SU-DHL-6 (cell line): ENCODE results near the gene ARPC1B.

Experiments
- H2AFZ ChIP-seq: fragments of 200-600 bp; sonication (generic); 2 replicates; pipeline ENCODE4 v1.6.1; 2014; ENCODE audit warnings: low read depth, mild to moderate bottlenecking, moderate library complexity, mixed read lengths, antibody characterized with exemption, low read length; ENCODE audit not compliant: severe bottlenecking
- H3F3A ChIP-seq: fragments of 200-600 bp; shearing (Covaris generic); 2 replicates; pipeline ENCODE4 v1.6.0; 2016; ENCODE audit warnings: antibody characterized with exemption, mild to moderate bottlenecking; ENCODE audit not compliant: insufficient read depth
- H3K27ac ChIP-seq: fragments of 200-600 bp; sonication (generic); 2 replicates; pipeline ENCODE4 v1.5.1; 2016; ENCODE audit warnings: low read depth, mild to moderate bottlenecking, low read length, moderate library complexity, mixed read lengths
- H3K27me3 ChIP-seq: fragments of 200-600 bp; sonication (generic), shearing (Covaris generic); 2 replicates; pipeline ENCODE4 v1.6.0; 2014; ENCODE audit warnings: mild to moderate bottlenecking, low read length
- H3K36me3 ChIP-seq: fragments of 200-600 bp; sonication (generic); 2 replicates; pipeline ENCODE4 v1.6.1; 2014; ENCODE audit warnings: mild to moderate bottlenecking, low read length, mixed read lengths
- H3K4me2 ChIP-seq: fragments of 300-600, 200-600 bp; shearing (Covaris generic), sonication (generic); 2 replicates; pipeline ENCODE4 v1.6.0; 2014; ENCODE audit warnings: low read length, low read depth, mild to moderate bottlenecking; ENCODE audit not compliant: poor library complexity, severe bottlenecking
- H3K4me3 ChIP-seq: fragments of 200-600 bp; sonication (generic); 2 replicates; pipeline ENCODE4 v1.5.1; 2014; ENCODE audit warnings: antibody characterized with exemption, low read length, mild to moderate bottlenecking, mixed read lengths; ENCODE audit not compliant: insufficient read depth, poor library complexity, severe bottlenecking
- H3K79me2 ChIP-seq: fragments of 200-600 bp; sonication (generic); 2 replicates; pipeline ENCODE4 v1.6.1; 2014; ENCODE audit warnings: mild to moderate bottlenecking, low read length, moderate library complexity; ENCODE audit not compliant: insufficient read depth
- H3K9ac ChIP-seq: fragments of 200-600 bp; sonication (generic); 2 replicates; pipeline ENCODE4 v1.7.0; 2014; ENCODE audit warnings: mild to moderate bottlenecking, low read length
- H3K9me2 ChIP-seq: fragments of 200-600 bp; sonication (generic); replicated peaks from 2 replicates; pipeline ENCODE4 v1.6.1; 2014; ENCODE audit warnings: low read length; ENCODE audit not compliant: insufficient read depth
- H3K9me3 ChIP-seq: fragments of 200-600 bp; sonication (generic); 2 replicates; pipeline ENCODE4 v1.6.1; 2014; ENCODE audit warnings: low read length, mixed read lengths; ENCODE audit not compliant: insufficient read depth
- H4K20me1 ChIP-seq: fragments of 200-600 bp; sonication (generic); 2 replicates; pipeline ENCODE4 v1.6.1; 2014; ENCODE audit warnings: low read depth, mild to moderate bottlenecking, antibody characterized with exemption, low read length, moderate library complexity, mixed read lengths
- EZH2phosphoT487 ChIP-seq: fragments of 200-600 bp; sonication (generic), shearing (Covaris generic); conservative IDR thresholded peaks from 2 replicates; pipeline ENCODE4 v1.6.1; 2018; ENCODE audit warnings: mild to moderate bottlenecking, antibody characterized with exemption, low read length, moderate library complexity, mixed read lengths
- TF ChIP-seq, protein P1 (sequence below): fragments of 200-600 bp; sonication (generic); IDR thresholded peaks from one replicate; pipeline ENCODE4 v1.5.1; 2017; ENCODE audit warnings: antibody characterized with exemption, mild to moderate bottlenecking, low read length, moderate library complexity; ENCODE audit not compliant: insufficient read depth, poor library complexity, severe bottlenecking

ARPC1B gene

DNA sequence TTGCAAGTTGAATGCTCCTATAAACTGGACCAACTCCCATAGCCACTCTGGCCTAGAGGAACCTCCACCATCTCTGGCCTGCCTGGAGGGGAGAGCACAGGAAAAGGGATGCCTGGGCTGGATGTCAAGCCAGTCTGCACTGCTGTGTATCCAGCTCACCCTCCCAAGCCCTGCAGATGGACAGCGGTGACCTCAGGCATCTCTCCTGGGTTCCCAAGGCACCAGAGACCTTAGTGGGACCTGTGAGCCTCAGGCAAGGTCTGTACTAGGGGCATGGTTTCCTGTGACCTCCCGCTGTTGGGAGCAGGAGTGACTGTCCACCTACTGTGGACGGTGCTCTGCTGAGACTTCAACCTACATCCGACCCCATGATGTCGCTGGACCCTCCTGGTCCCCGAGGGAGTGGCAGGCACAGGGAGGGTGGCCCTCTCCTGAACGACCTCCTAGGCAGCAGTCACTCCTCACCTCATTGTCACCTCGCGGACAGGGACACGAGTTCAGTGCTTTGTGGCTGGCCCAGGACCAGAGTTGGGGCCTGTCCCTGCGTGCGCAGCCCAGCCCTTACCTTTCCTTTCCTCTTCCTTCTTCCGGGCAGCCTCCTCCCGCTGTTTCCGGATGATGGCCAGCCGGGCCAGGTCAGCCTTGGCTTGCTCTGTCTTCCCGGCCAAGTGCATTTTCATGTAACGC, 22.9 kb downstream of the ARPC1B start:
- Histone ChIP-seq H3K4me2 (no peak overlapping the region), H3K9me2 (no peaks in the 10 kb centered on the region), H3F3A (peaks cover 36% of the 10 kb centered on the region), H3K79me2 (no peaks in the 10 kb centered on the region), H3K4me3 (no peak overlapping the region), H3K27ac (no peak overlapping the region), H3K9me3 (no peaks in the 10 kb centered on the region), H4K20me1 (no peaks in the 10 kb centered on the region; the same call in 1 of the 2 replicates), H3K9ac (no peak overlapping the region), H3K27me3 (no peaks in the 10 kb centered on the region), H3K36me3 (no peaks in the 10 kb centered on the region), H2AFZ (no peak overlapping the region)
- TF ChIP-seq, protein P1, sequence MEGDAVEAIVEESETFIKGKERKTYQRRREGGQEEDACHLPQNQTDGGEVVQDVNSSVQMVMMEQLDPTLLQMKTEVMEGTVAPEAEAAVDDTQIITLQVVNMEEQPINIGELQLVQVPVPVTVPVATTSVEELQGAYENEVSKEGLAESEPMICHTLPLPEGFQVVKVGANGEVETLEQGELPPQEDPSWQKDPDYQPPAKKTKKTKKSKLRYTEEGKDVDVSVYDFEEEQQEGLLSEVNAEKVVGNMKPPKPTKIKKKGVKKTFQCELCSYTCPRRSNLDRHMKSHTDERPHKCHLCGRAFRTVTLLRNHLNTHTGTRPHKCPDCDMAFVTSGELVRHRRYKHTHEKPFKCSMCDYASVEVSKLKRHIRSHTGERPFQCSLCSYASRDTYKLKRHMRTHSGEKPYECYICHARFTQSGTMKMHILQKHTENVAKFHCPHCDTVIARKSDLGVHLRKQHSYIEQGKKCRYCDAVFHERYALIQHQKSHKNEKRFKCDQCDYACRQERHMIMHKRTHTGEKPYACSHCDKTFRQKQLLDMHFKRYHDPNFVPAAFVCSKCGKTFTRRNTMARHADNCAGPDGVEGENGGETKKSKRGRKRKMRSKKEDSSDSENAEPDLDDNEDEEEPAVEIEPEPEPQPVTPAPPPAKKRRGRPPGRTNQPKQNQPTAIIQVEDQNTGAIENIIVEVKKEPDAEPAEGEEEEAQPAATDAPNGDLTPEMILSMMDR = no peak
- no peak for TF ChIP-seq EZH2phosphoT487

DNA sequence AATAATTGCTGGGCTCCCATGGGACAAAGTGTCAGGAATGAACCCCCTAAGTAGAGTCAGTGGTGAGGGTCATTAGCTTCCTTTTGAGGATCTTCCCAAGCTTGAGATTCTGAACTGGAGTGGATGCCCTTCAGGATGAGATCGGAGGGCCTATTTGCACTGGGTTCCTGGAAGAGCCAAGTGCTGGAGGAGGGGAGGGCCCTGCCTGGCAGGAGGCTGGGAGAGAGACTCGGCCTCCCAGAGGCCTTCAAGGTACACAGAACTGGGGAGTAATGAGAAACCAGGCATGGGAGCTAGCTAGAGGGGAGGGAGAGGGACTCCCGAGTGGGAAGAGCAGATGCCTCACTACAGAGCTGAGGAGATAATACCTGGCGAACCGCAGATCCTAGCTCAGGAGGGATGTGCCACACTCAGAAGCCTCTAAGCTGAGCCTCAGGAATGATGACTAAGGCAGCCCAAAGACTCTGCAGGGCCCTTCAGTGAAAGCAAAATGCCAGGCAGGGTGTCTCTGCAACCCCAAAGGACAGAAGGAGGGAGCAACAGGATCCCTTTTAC, 24.4 kb downstream of the ARPC1B start:
- Histone ChIP-seq H3K9ac (no peak overlapping the region), H2AFZ (no peak overlapping the region), H3K36me3 (peaks cover 3% of the 10 kb centered on the region; the same call in 1 of the 2 replicates), H3K9me2 (no peaks in the 10 kb centered on the region), H3K79me2 (no peaks in the 10 kb centered on the region; the same call in 1 of the 2 replicates), H3F3A (peaks cover 36% of the 10 kb centered on the region), H3K27me3 (no peaks in the 10 kb centered on the region), H4K20me1 (no peaks in the 10 kb centered on the region; the same call in 1 of the 2 replicates), H3K27ac (no peak overlapping the region), H3K4me2 (no peak overlapping the region), H3K9me3 (no peaks in the 10 kb centered on the region), H3K4me3 (no peak overlapping the region)
- TF ChIP-seq, protein P1 = no peak

DNA sequence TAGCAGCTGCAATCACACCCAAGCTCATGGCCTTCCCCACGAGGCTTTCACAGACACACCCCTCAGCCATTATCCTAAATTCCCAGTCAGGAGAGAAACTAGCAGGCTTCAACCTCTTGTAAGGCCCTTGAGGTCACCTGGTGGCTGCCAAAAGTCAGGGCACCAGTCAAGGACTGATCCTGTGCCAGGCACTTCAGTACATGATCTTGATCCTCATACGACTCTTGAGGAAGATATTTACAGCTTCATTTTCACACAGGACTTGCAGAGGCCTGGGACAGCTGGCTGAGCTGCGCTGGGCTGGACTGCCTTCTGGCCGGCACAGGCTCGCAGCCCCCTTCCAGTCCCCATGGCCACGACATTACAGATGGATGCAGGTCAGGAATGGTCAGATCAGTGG, 25.1 kb downstream of the ARPC1B start:
- no peaks in the 10 kb centered on the region for H3K27me3 ChIP-seq
- no peak overlapping the region for H3K9ac ChIP-seq
- peaks cover 3% of the 10 kb centered on the region; the same call in 1 of the 2 replicates for H3K36me3 ChIP-seq
- H3K4me3 ChIP-seq = no peak overlapping the region
- peaks cover 32% of the 10 kb centered on the region for H3F3A ChIP-seq
- H2AFZ ChIP-seq = no peak overlapping the region
- no peak overlapping the region for H3K27ac ChIP-seq
- H4K20me1 ChIP-seq = no peaks in the 10 kb centered on the region; the same call in 1 of the 2 replicates
- no peak for TF ChIP-seq EZH2phosphoT487
- TF ChIP-seq, protein P1 = no peak
- H3K4me2 ChIP-seq = no peak overlapping the region
- H3K79me2 ChIP-seq = peaks cover 6% of the 10 kb centered on the region
- H3K9me2 ChIP-seq = no peaks in the 10 kb centered on the region
- H3K9me3 ChIP-seq = no peaks in the 10 kb centered on the region
